HG02943 (cell line): ENCODE results near the gene CCDC70.
"Not testable (repeated sequence)": the region's sequence is repeated elsewhere in the genome, so short reads cannot be mapped to it uniquely, and the experiment has no call there.

Experiments
- ATAC-seq: cut with Tn5 transposase; IDR thresholded peaks from one replicate; pipeline ENCODE4 v1.9.1; 2021; ENCODE audit warnings: mild to moderate bottlenecking, low read depth, moderate library complexity; ENCODE audit not compliant: unreplicated experiment

CCDC70 gene

GRCh38 chr13:51900471-51900870 lies 38.7 kb downstream of the CCDC70 start:
- ATAC-seq = no peak

GRCh38 chr13:51902776-51903175 lies 41.0 kb downstream of the CCDC70 start:
- ATAC-seq = no peak

- no peak for ATAC-seq
Measured at GRCh38 chr13:51905787-51906186, 44.0 kb downstream of the CCDC70 start.

- no peak for ATAC-seq
Measured at GRCh38 chr13:51906581-51906980, 44.8 kb downstream of the CCDC70 start.

GRCh38 chr13:51907040-51907732 lies 45.4 kb downstream of the CCDC70 start:
- ATAC-seq = no peak

- ATAC-seq = not testable (repeated sequence)
Measured at GRCh38 chr13:51909265-51909664, 47.5 kb downstream of the CCDC70 start.

- ATAC-seq = no peak
Measured at GRCh38 chr13:51910508-51910907, 48.7 kb downstream of the CCDC70 start.

- ATAC-seq = no peak
Measured at GRCh38 chr13:51912091-51912490, 50.3 kb downstream of the CCDC70 start.

GRCh38 chr13:51912511-51913225 lies 50.9 kb downstream of the CCDC70 start:
- no peak for ATAC-seq

GRCh38 chr13:51913421-51914136 lies 51.8 kb downstream of the CCDC70 start:
- no peak for ATAC-seq

- ATAC-seq = no peak
Measured at GRCh38 chr13:51914137-51914493, 52.3 kb downstream of the CCDC70 start.
